ENCODE data around the gene TIMM8A.

The TIMM8A gene

DNA sequence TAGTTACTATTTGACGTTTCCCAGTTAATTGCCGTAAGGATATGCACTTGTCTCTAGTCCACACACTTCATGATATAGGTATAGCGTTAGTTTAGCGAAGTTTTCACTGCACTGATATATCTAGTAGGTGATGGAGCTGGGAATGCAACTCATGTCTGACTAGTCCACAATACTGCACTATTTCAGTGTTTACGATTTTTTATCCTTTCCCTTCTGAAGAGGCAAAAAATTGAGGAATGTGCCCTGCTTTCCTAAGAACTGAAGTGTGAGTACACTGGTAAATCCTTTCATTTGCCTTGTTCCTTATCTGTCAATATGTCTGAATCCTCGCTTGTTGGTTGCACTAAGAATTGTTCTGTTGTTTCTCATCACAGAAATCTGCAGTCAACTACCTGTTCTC lies 43.3 kb upstream of the TIMM8A start:
- Histone ChIP-seq H3K36me3 (replicated peaks) (peaks cover 27% of the 10 kb centered on the region), H3K27ac (peak overlapping the region; percentile 79), H3K27me3 (replicated peaks) (no peaks in the 10 kb centered on the region), H3K4me3 (ENCODE audit: low read depth, low read length) (peak overlapping the region; percentile 66)
- in situ Hi-C loops (cut with HindIII; ENCODE audit: low pct_ligation_motif_present, low sequenced_read_pairs) = no loop called here
- no peak for DNase-seq
- TF ChIP-seq, protein P1, sequence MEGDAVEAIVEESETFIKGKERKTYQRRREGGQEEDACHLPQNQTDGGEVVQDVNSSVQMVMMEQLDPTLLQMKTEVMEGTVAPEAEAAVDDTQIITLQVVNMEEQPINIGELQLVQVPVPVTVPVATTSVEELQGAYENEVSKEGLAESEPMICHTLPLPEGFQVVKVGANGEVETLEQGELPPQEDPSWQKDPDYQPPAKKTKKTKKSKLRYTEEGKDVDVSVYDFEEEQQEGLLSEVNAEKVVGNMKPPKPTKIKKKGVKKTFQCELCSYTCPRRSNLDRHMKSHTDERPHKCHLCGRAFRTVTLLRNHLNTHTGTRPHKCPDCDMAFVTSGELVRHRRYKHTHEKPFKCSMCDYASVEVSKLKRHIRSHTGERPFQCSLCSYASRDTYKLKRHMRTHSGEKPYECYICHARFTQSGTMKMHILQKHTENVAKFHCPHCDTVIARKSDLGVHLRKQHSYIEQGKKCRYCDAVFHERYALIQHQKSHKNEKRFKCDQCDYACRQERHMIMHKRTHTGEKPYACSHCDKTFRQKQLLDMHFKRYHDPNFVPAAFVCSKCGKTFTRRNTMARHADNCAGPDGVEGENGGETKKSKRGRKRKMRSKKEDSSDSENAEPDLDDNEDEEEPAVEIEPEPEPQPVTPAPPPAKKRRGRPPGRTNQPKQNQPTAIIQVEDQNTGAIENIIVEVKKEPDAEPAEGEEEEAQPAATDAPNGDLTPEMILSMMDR (IDR thresholded peaks at IDR 0.05; ENCODE audit: low read depth, low read length, missing control alignments) = no peak

DNA sequence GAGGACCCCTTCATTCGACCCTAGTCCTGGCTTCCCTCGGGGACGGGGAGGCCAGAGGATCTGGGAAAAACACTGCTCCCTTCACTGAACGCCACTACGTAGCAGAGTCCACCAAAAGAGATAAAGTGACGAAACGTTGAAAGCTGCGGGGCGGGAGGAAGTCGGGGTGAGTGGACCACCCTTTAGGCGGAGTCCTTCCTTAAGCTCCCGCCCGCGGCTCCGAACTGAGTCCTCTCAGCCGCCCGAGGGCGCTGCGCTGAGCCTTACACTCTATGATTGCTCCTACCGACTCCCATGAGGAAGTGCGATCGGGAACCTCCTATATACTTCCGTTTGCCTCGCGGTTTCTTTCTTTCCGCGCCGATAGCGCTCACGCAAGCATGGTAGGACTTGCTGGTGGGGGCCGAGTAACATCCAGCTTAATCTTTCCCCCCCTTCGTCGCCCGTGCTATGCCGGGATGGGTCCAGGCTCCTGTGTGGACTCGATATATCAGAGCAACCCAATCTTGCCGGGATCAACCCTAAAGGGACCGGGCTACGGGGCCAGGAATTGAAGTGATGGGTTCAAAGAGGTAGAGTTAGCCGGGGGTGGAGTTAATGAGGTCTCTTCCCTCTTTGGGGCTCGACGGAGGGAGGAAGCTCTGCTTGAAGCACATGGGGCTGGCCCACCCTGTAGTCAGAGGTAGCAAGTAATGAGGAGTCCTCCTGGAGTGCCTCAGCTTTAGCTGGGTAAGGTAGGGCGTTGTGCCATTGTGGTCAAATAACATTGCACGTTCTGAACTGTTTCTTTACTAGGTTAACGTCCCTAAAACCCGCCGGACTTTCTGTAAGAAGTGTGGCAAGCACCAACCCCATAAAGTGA lies 42.4 kb upstream of the TIMM8A start, which contains the start of gene RPL36A:
Gene RPL36A (plus strand): TSS at position 348 of the 862 bp plus-strand sequence. CDS start 33 bp downstream, at position 381.
- in situ Hi-C loops (cut with HindIII; ENCODE audit: low pct_ligation_motif_present, low sequenced_read_pairs) = no loop called here
- H3K36me3 ChIP-seq (replicated peaks) = peaks cover 27% of the 10 kb centered on the region
- TF ChIP-seq, protein P1 (IDR thresholded peaks at IDR 0.05; ENCODE audit: low read depth, low read length, missing control alignments) = peak; percentile 86
- no peaks in the 10 kb centered on the region for H3K27me3 ChIP-seq (replicated peaks)
- H3K27ac ChIP-seq = peak within 1 kb of the TSS; percentile 79
- H3K4me3 ChIP-seq (ENCODE audit: low read depth, low read length) = peak within 1 kb of the TSS; percentile 66
- peak; percentile 84 for DNase-seq

DNA sequence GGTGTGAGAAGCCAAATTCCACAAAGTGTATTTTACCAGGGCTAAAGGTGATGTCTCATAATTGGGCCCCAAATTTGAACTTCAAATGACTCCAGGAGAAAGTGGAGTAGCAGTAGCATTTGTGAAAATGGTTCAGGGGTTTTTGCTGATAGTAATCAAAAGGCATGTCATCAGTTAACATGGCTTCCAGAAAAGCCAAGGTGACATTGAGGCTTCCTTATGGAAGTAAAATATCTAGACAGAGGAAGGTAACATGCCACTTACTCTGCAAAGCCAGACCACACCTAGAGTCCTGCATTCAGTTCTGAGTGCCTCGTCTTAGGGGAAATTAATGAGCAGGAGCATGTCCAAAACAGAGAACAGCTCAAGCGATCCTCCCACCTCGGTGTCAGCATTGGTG lies 40.1 kb upstream of the TIMM8A start:
- no peak for DNase-seq
- TF ChIP-seq, protein P1 (IDR thresholded peaks at IDR 0.05; ENCODE audit: low read depth, low read length, missing control alignments) = no peak
- Histone ChIP-seq H3K27me3 (replicated peaks) (no peaks in the 10 kb centered on the region), H3K4me3 (ENCODE audit: low read depth, low read length) (no peak overlapping the region), H3K36me3 (replicated peaks) (peaks cover 19% of the 10 kb centered on the region), H3K27ac (no peak overlapping the region)
- in situ Hi-C loops (cut with HindIII; ENCODE audit: low pct_ligation_motif_present, low sequenced_read_pairs) = no loop called here

DNA sequence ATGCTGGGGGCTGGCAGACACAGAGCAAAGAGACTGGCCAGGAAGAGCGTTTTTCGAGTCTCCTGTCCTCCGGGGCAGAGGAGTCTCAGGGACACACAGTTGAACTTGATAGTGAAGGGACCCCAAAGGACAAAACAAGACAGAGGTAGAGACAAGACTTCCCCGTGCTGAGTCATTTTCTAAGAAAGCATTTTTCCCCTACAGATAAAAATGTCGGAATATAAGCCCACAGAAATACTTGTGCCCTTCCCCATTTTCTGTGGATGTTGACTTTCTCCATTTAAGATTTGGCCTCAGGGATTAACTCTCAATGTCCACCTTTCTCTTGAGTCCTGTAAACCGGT lies 38.0 kb upstream of the TIMM8A start:
- in situ Hi-C loops (cut with HindIII; ENCODE audit: low pct_ligation_motif_present, low sequenced_read_pairs) = no loop called here
- TF ChIP-seq, protein P1 (IDR thresholded peaks at IDR 0.05; ENCODE audit: low read depth, low read length, missing control alignments) = no peak
- no peak overlapping the region for H3K27ac ChIP-seq
- DNase-seq = no peak
- peaks cover under 1% of the 10 kb centered on the region for H3K36me3 ChIP-seq (replicated peaks)
- H3K27me3 ChIP-seq (replicated peaks) = no peaks in the 10 kb centered on the region
- H3K4me3 ChIP-seq (ENCODE audit: low read depth, low read length) = no peak overlapping the region

DNA sequence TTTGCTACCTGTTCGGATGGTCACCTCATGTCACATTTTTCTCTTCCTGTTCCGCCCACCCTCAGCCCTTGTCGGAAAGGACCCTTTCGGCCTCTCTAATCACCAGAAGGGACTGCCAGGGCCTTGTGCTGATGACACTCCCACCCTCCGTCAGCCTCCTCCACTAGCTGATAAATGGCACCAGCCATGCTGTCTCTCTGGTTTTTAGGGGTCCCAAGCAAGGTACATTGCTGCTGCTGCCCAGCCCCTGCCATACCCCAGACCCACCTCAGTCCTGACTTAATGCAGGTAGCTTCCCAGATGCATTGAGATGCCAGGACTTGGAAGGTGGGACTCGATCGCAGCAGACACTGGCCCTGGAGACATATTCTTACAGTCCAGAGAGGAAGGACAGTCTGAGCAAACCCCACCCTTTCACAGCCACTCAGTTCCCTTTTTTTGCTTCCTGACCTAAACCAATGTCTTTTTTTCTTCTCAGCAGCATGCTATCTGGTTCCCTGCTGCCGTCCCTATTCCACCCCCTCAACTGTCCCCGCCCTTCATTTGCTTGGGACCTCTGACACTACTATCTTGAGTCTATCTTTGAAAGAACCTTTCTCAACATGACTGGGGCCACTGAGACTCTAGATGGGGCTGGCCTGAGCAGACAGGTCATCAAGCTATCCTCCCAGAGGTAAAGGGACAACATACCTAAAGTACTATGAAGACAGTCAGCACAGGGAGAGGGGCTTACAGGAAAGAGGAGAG lies 37.4 kb upstream of the TIMM8A start, which contains the start of gene BTK:
Gene BTK (minus strand): TSS at position 397 of the 747 bp plus-strand sequence. CDS start 10,907 bp downstream, outside the sequence.
- TF ChIP-seq, protein P1 (IDR thresholded peaks at IDR 0.05; ENCODE audit: low read depth, low read length, missing control alignments) = no peak
- no peak for DNase-seq
- no peak within 1 kb of the TSS for H3K4me3 ChIP-seq (ENCODE audit: low read depth, low read length)
- in situ Hi-C loops (cut with HindIII; ENCODE audit: low pct_ligation_motif_present, low sequenced_read_pairs) = no loop called here
- H3K27ac ChIP-seq = no peak within 1 kb of the TSS
- no peaks in the 10 kb centered on the region for H3K27me3 ChIP-seq (replicated peaks)
- H3K36me3 ChIP-seq (replicated peaks) = no peaks in the 10 kb centered on the region
